Stimulated activated memory B cell treated with anti-CD40 and anti-IgM and Interleukin-4, amounts not matched to agents 10 μg/mL and 1 μg/mL and 100 μg/mL, for 72 hours (primary cell): ENCODE measurements around the gene CUL3.
"Not testable (repeated sequence)": the region's sequence is repeated elsewhere in the genome, so short reads cannot be mapped to it uniquely, and the experiment has no call there.

Experiments used
- ATAC-seq: fragments of 150-1000 bp; cut with Tn5 transposase; 2 replicates; pipeline ENCODE4 v1.10.0; 2021
- H3K27ac Mint-ChIP-seq: one replicate; pipeline ENCODE4 v1.8.0; 2022; ENCODE audit warnings: mild to moderate bottlenecking, mixed read lengths
- H3K27me3 Mint-ChIP-seq: one replicate; pipeline ENCODE4 v1.8.0; 2022; ENCODE audit warnings: mixed read lengths
- H3K36me3 Mint-ChIP-seq: one replicate; pipeline ENCODE4 v1.8.0; 2022; ENCODE audit warnings: mixed read lengths
- H3K4me1 Mint-ChIP-seq: one replicate; pipeline ENCODE4 v1.8.0; 2022; ENCODE audit warnings: mixed read lengths
- H3K4me3 Mint-ChIP-seq: one replicate; pipeline ENCODE4 v1.8.0; 2022; ENCODE audit warnings: mild to moderate bottlenecking, moderate library complexity, mixed read lengths
- H3K9me3 Mint-ChIP-seq: one replicate; pipeline ENCODE4 v1.8.0; 2022; ENCODE audit warnings: mixed read lengths

The CUL3 gene

DNA sequence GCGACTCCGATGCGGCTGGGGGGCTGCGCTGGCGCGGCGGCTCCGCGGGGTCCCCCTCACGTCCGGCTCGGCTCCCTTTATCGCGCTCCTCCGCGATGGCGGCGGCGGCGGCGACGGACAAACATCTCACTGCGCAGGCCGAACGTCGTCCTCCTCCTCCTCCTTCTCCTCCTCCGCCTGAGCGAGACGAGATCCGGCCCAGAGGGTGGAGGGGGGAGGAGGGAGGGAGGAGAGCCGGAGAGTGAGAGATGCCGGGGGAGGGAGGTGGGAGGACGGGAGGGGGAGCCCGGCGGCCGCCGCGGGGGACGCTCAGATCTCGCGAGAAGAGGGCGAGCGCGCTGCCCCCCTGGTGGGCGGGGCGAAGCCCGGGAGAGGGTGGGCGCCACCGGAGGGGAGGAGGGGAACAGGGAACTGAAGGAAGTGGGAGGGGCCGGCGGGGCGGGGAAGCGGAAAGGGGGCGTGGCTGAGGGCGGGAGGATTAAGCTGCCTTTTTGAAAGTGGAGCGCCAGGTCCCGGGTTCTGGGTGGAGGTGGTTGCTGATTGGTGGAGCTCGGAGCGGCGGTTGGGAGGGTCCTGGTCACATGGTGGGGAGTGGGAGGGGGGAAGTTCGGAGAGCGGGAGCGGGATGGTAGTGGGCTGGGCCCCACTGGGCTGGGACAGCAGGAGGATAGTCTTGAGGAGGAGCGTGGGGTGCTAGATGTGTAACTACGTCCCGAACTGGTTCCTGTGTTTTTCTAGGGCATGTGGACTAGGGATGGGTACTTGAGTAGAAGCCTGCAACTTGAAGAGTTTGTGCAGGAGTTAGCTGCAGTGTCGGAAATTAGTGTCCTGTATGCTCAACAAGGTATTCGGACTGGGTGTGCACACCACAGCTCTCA is at the start of gene CUL3:
CUL3 (minus strand) TSS at position 153 of the 878 bp plus-strand sequence. CDS start 354 bp downstream, outside the sequence.
- Mint-ChIP-seq H3K36me3 (peaks cover 13% of the 10 kb centered on the region), H3K4me3 (peak within 1 kb of the TSS; percentile 100), H3K9me3 (no peaks in the 10 kb centered on the region), H3K27ac (peak within 1 kb of the TSS; percentile 97), H3K4me1 (peaks cover 23% of the 10 kb centered on the region), H3K27me3 (no peaks in the 10 kb centered on the region)
- peak; percentile 92 for ATAC-seq

DNA sequence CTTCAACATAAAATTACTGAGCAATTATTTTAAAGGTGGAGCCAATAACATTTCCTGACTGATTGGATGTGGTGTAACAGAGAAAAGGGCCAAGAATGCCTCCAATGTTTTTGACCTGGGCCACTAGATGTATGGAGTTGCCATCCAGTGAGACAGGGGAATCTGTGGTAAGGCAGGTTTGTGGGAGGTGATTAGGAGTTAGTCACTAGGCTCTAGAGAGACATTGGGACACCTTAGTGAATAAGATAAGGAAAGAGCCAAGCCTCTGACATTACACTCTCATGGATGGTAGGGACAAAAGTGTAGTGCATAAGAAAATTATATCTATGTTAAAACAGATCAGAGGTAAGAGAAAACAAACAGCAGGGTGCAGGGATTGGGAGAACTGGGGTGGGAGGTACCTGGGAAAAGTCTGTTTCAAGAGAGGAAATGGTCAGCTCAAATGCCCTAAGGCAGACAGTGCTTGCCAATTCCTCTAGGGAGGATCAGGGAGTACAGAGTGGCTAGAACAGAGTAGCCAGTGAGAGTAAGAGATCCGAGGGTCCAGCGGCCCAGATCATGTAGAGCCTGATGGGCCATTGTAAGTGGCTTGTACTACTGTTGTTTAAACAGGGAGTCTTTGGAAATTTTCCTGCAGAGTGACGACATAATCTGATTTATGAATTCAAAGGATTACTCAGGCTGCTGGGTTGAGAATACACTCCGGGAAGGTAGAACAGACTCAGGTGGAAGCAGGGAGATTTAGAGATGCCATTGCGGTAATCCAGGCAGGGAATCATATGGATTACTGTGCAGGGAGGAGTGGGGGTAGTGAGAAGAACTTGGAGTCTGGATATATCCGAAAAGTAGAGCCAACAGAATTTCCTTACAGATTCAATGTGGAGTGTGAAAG is 45.7 kb upstream of the CUL3 start:
- H3K36me3 Mint-ChIP-seq, result no peaks in the 10 kb centered on the region
- no peak for ATAC-seq
- no peaks in the 10 kb centered on the region for H3K4me1 Mint-ChIP-seq
- H3K9me3 Mint-ChIP-seq, result no peaks in the 10 kb centered on the region
- no peak overlapping the region for H3K4me3 Mint-ChIP-seq
- H3K27me3 Mint-ChIP-seq, result no peaks in the 10 kb centered on the region
- H3K27ac Mint-ChIP-seq, result no peak overlapping the region

DNA sequence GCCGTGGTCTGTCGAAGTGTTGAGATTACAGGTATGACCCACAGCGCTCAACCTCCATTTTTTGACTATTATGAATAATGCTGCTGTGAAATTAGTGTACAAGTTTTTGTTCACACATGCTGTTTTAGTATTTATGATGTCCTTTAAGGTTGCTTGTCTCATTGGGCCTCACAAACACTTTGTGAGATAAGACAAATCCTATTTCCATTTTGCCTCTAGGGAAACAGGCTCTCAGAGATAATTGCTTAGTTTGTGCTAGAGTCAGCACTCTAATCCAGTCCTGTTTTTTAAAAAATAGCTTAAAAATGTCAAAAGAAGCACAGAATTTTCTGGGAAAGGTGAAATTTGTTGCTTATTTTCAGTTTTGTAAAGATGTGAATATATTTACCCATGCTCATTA is 43.3 kb upstream of the CUL3 start:
- Mint-ChIP-seq H3K27me3 (no peaks in the 10 kb centered on the region), H3K27ac (no peak overlapping the region), H3K36me3 (no peaks in the 10 kb centered on the region), H3K4me1 (no peaks in the 10 kb centered on the region), H3K4me3 (no peak overlapping the region), H3K9me3 (no peaks in the 10 kb centered on the region)
- no peak for ATAC-seq

DNA sequence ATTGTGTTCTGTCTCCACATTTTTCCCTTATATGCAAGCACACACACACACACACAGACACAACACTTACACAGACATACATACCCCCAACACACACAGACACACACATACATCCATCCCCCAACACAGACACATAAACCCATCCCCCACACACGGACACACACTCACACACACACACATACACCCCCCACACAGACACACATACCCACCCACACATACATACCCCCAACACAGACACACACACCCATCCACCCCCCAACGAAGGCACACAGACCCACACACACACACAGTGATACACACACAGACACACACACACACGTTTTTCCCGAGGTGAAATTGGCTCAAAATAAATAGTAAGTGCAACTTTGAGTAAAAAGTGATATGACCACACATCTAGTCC is 41.6 kb upstream of the CUL3 start:
- no peak overlapping the region for H3K27ac Mint-ChIP-seq
- H3K36me3 Mint-ChIP-seq, result no peaks in the 10 kb centered on the region
- H3K27me3 Mint-ChIP-seq, result no peaks in the 10 kb centered on the region
- no peak for ATAC-seq
- H3K4me1 Mint-ChIP-seq, result no peaks in the 10 kb centered on the region
- H3K9me3 Mint-ChIP-seq, result no peaks in the 10 kb centered on the region
- H3K4me3 Mint-ChIP-seq, result no peak overlapping the region

DNA sequence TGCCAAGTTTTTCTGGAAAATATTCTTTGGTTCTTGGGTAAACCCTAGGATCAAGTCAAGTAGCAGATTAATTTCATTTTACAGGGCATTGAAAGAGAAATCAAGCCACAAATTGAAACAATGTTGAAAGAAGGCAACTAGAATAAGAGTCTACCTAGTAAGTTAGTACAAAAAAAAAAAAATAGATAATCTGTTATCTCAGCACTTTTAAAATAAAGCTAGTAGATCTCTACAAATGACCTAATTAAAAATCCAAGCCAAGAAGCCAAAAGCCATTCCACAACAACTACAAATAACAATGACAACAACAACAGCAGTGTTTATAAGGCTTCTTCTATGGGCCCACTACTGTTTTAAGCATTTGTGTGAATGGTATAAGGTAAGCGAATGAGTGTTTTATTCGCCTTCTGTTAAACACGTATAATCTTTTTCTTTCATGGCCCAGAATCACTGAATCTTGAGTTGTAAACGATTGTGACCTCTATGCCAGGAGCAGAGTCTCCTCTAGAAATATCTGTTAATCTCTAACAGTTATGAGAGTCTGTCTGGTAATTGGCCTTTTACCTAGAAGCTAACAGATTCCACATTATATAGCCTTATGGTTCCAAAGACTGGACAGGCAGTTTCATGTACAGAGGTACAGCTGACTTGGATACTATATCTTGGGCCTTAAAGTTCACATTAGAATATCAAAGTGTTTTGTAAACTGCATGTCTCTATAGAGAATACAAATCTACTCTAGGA is 28.6 kb upstream of the CUL3 start:
- Mint-ChIP-seq H3K27ac (no peak overlapping the region), H3K4me1 (no peaks in the 10 kb centered on the region), H3K27me3 (no peaks in the 10 kb centered on the region), H3K4me3 (no peak overlapping the region), H3K9me3 (peaks cover 3% of the 10 kb centered on the region), H3K36me3 (peaks cover 5% of the 10 kb centered on the region)
- no peak for ATAC-seq

DNA sequence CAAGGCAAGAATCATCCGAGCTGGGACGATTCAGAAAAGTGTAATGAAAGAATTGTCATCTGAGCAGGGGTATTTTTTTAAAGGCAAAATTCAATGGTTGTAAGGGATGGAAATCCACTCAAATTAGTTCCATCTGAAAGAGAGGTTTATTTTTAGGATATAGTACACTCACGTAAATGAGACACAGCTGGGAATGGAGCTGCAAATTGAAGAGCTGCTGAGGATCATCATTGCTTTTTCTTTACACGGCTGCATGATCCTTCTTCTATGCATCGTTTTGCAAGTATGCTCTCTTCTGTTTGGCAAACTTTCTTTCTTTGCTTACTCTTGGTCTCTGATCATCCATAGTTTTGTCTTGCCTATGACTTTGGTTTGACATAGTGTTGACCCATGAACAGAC is 27.4 kb upstream of the CUL3 start:
- no peak for ATAC-seq
- Mint-ChIP-seq H3K27ac (peak overlapping the region; percentile 42), H3K36me3 (no peaks in the 10 kb centered on the region), H3K27me3 (no peaks in the 10 kb centered on the region), H3K4me1 (no peaks in the 10 kb centered on the region), H3K4me3 (no peak overlapping the region), H3K9me3 (no peaks in the 10 kb centered on the region)

DNA sequence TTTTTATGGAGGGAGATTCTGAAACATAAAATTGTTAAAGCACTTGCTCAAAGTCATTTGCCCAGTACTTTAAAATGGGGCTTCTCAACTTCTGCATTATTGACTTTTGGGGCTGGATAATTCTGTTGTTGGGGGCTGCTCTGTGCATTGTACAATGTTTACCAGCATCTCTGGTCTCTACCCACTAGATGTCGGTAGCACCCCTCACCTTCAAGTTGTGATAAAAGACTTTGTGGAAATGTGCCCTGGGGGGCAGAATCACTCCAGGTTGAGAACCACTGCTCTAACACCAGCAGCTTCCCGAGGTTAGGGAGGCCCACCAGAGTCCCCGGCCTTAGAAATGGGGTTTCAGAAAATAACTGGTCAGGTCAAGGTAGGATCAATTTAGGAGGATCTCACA is 26.8 kb upstream of the CUL3 start:
- Mint-ChIP-seq H3K27ac (peak overlapping the region; percentile 32), H3K4me3 (no peak overlapping the region), H3K4me1 (no peaks in the 10 kb centered on the region), H3K36me3 (no peaks in the 10 kb centered on the region), H3K9me3 (no peaks in the 10 kb centered on the region), H3K27me3 (no peaks in the 10 kb centered on the region)
- no peak for ATAC-seq

DNA sequence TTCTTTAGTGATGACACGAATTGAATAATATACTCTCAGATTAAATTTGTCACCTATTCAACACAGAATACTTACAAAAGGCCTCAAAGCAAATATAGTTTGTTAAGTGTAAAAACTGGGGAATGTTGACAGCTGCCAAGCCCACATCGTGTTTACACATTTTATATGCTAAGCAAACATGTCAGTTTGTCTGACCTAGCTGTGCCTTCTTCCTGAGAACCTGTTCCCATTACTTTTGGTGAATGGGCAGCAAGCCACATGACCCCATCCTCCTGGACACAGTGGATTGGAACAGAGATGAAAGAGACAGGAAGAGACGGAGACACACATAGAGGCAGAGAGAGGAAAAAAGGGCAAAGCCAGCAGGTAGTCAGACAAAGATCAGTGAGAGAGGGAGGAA is 22.9 kb upstream of the CUL3 start:
- no peak overlapping the region for H3K27ac Mint-ChIP-seq
- H3K9me3 Mint-ChIP-seq, result no peaks in the 10 kb centered on the region
- no peaks in the 10 kb centered on the region for H3K4me1 Mint-ChIP-seq
- ATAC-seq, result no peak
- H3K27me3 Mint-ChIP-seq, result no peaks in the 10 kb centered on the region
- no peak overlapping the region for H3K4me3 Mint-ChIP-seq
- no peaks in the 10 kb centered on the region for H3K36me3 Mint-ChIP-seq

DNA sequence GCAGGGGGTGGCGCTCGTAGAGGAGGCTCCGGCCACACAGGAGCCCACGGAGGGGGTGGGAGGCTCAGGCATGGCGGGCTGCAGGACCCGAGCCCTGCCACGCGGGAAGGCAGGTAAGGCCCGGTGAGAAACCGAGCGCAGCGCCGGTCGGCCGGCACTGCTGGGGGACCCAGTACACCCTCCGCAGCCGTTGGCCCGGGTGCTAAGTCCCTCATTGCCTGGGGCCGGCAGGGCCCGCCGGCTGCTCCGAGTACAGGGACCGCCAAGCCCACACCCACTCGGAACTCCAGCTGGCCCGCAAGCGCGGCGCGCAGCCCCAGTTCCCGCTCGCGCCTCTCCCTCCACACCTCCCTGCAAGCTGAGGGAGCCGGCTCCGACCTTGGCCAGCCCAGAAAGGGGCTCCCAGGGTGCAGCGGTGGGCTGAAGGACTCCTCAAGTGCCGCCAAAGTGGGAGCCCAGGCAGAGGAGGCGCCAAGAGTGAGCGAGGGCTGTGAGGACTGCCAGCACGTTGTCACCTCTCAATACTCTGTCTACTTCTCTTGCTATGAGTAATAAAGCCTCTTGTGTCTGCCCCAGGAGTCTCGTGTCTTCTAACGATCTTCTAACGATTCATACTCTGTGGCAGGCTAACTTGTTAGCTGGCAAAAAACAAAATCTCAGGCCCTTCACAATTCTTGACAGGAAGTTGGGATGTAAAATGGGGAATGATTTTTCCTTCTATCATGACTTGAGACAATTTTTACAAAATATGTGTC is 18.8 kb upstream of the CUL3 start:
- H3K36me3 Mint-ChIP-seq, H3K27ac Mint-ChIP-seq: not testable (repeated sequence)

DNA sequence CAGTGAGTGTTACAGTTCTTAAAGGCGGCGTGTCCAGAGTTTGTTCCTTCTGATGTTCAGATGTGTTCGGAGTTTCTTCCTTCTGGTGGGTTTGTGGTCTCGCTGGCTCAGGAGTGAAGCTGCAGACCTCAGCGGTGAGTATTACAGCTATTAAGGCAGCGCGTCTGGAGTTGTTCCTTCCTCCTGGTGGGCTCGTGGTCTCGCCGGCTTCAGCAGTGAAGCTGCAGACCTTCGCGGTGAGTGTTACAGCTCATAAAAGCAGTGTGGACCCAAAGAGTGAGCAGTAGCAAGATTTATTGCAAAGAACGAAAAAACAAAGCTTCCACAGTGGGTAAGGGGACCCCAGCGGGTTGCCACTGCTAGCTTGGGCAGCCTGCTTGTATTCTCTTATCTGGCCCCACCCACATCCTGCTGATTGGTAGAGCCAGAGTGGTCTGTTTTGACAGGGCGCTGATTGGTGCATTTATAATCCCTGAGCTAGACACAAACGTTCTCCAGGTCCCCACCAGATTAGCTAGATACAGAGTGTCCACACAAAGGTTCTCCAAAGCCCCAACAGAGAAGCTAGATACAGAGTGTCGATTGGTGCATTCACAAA is 17.7 kb upstream of the CUL3 start:
- peak overlapping the region; percentile 75 for H3K4me3 Mint-ChIP-seq
- not testable (repeated sequence) for H3K36me3 Mint-ChIP-seq, ATAC-seq

More for the DNA sequence above, 18.8 kb upstream of the CUL3 start:
- H3K9me3 Mint-ChIP-seq, H3K4me1 Mint-ChIP-seq, H3K4me3 Mint-ChIP-seq, H3K27me3 Mint-ChIP-seq, ATAC-seq: not testable (repeated sequence)

DNA sequence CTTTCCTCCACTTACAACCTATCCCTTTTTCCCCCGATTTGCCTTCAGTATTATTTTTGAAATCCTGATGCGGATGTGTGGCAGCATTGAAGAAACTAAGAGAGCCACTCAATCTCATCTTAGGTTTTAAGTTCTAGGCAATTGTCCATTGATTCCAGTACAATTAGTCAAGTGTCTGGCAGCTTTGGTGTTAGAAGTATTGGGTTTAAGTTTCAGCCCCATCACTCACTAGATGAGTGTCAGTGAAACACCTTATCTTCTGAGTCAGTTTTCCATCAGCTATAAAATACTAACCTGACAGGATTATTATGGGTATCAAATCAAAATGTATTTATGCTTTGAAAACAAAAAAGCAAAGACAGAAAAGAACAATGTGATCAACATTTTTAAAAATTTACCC is 16.8 kb upstream of the CUL3 start:
- H3K4me3 Mint-ChIP-seq, result no peak overlapping the region

More for the DNA sequence above, 17.7 kb upstream of the CUL3 start:
- not testable (repeated sequence) for H3K4me1 Mint-ChIP-seq, H3K27me3 Mint-ChIP-seq, H3K9me3 Mint-ChIP-seq
- H3K27ac Mint-ChIP-seq, result peak overlapping the region; percentile 69

DNA sequence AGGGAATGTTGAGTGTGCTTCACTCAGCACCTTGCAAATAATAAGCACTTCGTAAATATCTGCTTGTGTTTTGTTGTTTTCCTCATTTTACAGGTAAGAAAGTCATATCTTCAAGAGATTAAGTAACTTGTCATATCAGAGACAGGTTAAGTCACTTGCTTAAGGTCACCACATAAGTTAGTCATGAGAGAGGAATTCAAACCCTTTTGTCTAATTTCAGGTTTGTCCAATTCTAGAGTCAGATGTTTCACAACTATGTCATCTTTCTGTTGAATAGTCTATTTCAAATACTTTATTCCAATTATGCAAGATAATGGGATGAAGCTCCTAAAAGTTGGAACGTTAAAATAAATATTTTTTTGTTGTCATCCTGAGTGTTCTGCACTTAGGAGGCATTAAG is 13.5 kb upstream of the CUL3 start:
- no peak overlapping the region for H3K4me3 Mint-ChIP-seq
- H3K27me3 Mint-ChIP-seq, result no peaks in the 10 kb centered on the region
- H3K27ac Mint-ChIP-seq, result no peak overlapping the region
- H3K9me3 Mint-ChIP-seq, result no peaks in the 10 kb centered on the region
- H3K4me1 Mint-ChIP-seq, result peaks cover 26% of the 10 kb centered on the region
- no peaks in the 10 kb centered on the region for H3K36me3 Mint-ChIP-seq
- ATAC-seq, result no peak

More for the DNA sequence above, 16.8 kb upstream of the CUL3 start:
- Mint-ChIP-seq H3K36me3 (no peaks in the 10 kb centered on the region), H3K27ac (no peak overlapping the region), H3K9me3 (no peaks in the 10 kb centered on the region), H3K27me3 (no peaks in the 10 kb centered on the region), H3K4me1 (peaks cover 9% of the 10 kb centered on the region)
- ATAC-seq, result no peak

DNA sequence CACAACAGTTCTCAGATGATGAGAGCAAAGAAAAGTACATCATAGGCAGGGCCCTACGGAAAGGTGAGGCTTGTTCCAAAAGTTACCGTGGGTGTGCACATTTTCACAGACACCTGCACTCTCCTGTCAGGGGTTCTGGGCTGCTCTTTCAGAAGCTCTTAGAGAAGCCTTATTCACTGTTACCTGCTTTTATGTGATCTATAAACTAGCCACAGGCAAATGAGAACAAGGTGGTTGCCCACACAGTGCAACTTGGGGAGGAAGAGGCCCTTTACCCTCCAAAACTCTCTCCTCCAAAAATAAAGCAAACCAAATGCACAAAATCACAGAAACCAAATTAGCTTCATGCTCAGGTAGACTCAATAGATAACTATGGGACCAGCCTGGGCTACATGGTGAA is 11.1 kb upstream of the CUL3 start:
- ATAC-seq, result peak; percentile 71
- Mint-ChIP-seq H3K27ac (peak overlapping the region; percentile 64), H3K9me3 (no peaks in the 10 kb centered on the region), H3K36me3 (no peaks in the 10 kb centered on the region), H3K27me3 (no peaks in the 10 kb centered on the region), H3K4me3 (no peak overlapping the region), H3K4me1 (peaks cover 17% of the 10 kb centered on the region)

DNA sequence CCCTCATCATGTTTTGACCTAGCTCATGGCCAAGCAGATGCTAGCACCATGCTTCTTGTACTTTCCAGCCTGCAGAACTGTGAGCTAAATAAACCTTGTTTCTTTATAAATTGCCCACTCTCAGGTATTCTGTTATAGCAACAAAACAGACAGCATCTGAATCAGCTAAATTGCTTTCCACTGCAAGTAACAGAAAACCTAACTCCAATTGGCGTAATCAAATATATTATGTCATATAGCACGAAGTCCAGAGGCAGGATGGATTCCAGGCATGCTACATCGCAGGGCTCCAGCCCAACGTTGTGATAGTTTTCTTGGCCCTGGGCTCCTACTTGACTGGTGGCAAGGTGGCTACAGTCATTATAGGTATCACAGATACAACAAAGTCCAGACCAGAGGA is 10.4 kb upstream of the CUL3 start:
- Mint-ChIP-seq H3K27ac (peak overlapping the region; percentile 64), H3K4me1 (peaks cover 17% of the 10 kb centered on the region), H3K9me3 (no peaks in the 10 kb centered on the region), H3K4me3 (no peak overlapping the region), H3K27me3 (no peaks in the 10 kb centered on the region), H3K36me3 (no peaks in the 10 kb centered on the region)
- ATAC-seq, result no peak
